LNCaP clone FGC (cell line): ENCODE results near the gene AGTR1.

Experiments used
- DNase-seq: peaks from one replicate; pipeline ENCODE4 v3.0.0-alpha.2; 2011; ENCODE audit warnings: low read depth
- H3K4me3 ChIP-seq: 2 replicates; pipeline ENCODE4 v1.5.1; 2011; ENCODE audit warnings: mild to moderate bottlenecking, low read depth, low read length, control low read depth
- TF ChIP-seq, protein P1 (sequence below): IDR thresholded peaks from 2 replicates; pipeline ENCODE4 v1.5.1; 2012; ENCODE audit warnings: mild to moderate bottlenecking; ENCODE audit not compliant: control insufficient read depth, insufficient read depth; ENCODE audit errors: extremely low read depth

The AGTR1 gene

DNA sequence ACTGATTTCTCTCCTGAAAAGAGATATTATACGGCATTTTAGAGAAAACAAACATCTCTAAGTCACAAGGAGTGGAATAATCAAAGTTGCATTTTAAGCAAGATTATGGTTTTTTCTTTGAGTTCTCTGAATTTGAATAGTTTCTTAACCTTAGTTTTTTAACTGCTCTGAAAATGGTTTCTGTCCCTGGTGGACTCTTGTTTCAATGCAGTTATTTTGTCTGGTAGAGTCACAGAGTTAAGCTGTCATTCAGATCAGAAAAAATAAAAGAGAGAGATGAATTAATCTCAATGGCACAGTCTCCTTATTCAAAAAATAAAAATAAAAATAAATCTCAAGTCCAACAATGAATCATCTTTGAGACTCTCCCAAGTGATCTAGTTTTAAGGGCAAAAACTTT, 19.0 kb downstream of the AGTR1 start:
- DNase-seq: no peak
- TF ChIP-seq, protein P1, sequence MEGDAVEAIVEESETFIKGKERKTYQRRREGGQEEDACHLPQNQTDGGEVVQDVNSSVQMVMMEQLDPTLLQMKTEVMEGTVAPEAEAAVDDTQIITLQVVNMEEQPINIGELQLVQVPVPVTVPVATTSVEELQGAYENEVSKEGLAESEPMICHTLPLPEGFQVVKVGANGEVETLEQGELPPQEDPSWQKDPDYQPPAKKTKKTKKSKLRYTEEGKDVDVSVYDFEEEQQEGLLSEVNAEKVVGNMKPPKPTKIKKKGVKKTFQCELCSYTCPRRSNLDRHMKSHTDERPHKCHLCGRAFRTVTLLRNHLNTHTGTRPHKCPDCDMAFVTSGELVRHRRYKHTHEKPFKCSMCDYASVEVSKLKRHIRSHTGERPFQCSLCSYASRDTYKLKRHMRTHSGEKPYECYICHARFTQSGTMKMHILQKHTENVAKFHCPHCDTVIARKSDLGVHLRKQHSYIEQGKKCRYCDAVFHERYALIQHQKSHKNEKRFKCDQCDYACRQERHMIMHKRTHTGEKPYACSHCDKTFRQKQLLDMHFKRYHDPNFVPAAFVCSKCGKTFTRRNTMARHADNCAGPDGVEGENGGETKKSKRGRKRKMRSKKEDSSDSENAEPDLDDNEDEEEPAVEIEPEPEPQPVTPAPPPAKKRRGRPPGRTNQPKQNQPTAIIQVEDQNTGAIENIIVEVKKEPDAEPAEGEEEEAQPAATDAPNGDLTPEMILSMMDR: no peak
- no peak overlapping the region for H3K4me3 ChIP-seq

DNA sequence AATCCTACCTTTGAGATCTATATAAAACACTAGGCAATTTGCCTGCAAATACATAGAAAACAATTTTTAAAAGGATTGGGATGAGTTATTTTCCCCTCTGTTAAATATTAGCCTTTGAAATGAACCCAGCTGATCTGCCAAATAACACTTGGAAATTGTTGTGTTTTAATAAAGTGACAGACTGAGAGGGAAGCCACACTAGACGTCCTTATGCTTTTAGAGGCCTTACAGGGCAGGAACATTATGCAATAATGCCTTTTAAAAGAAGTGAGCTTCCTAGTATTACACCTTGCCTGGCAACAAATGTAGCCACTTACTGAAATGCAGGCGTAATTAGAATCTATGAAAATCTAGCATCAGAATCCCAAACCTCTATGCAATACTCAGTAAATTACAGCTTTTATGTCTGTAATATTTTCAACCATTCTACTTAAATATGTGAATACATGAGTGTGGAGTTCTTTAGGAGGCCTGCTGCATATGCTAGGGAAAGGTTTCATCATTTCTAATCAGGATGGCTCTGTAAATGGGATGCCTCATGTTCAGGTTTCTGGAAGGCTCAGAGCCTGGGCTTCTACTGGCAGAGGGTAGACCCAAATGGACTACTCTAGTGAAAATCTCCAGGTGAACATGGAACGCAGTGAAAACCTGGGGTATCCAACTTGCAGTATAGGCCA, 20.3 kb downstream of the AGTR1 start:
- TF ChIP-seq, protein P1: no peak
- no peak for DNase-seq
- H3K4me3 ChIP-seq: no peak overlapping the region

DNA sequence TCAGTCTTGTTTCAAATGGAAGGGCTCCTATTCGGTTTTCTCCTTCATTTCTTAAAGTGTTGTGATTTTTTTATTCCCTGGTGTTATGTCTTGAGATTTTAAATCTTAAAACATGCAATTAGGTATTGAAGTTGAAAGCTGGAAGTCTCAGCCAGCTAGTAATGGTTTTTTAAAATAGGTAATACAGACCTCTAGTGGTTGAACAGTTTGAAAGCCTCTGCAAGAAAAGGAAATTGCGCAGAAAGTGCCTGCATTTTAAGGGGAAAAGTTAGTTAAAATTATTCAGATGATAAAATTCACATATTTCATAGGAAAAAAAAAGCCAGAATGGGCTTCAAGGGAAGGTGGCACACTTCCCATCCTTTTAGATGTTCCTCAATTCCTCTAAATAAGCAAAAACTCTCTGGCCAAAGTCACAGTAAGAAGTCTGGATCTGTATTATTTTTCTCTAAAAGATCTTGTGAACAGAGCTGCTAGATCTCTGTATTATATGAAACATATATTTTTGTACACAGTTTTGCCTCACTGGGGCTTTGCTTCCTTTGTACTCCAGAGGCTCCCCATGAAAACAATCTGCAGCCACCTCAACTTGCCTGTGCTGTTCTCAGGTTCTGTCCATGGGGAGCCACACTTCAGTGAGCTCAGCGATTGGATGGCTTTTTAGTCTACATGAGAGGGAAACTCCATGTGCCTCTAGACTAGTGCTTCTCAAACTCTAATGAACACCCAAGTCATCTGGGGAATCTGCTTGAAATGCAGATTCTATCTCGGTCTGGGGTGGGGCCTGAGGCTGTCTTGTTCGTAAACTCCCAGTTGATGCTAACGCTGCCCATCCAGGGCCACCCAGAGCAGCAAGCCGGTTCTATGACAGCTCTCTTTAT, 21.5 kb downstream of the AGTR1 start:
- no peak for DNase-seq
- no peak overlapping the region for H3K4me3 ChIP-seq
- TF ChIP-seq, protein P1: peak; percentile 66

DNA sequence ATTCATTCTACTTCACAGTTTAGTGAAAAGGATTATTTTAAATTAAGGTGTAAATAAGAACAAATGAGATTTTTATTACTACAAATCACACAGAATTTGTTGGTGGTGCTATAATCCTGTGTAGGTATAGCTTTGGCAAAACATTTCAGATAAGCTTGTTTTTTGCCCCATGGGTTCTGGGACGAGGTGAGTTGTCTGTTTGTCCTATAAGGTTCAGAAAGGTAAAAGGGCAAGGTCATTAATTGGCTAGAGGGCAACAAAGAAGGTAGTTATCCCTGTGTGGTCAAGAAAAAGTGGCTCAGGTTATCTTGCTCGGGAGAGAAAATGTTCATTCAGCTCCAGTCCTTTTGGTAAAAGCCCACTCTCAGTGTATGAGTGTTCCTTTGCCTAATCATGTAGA, 23.2 kb downstream of the AGTR1 start:
- no peak for DNase-seq
- no peak overlapping the region for H3K4me3 ChIP-seq
- TF ChIP-seq, protein P1: no peak

DNA sequence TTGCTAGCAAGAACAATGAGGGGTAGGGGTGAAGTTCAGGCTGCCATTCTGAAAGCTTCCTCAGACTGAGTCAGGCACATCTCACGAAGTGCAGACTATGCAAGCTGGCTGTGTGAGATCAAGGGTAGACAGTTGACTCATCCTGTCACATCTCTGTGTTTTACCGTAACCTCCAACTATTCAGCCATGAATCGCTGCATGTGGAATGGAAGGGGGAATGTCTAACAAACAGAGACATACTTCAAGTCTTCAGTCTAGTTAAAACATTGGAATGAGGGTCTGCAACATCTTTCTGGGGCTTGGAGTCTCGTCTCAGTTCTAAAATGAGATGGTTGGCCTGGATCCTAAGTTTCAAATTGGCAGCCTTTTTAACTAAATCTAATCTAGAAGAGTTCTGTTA, 25.9 kb downstream of the AGTR1 start:
- DNase-seq: no peak
- TF ChIP-seq, protein P1: no peak
- no peak overlapping the region for H3K4me3 ChIP-seq

DNA sequence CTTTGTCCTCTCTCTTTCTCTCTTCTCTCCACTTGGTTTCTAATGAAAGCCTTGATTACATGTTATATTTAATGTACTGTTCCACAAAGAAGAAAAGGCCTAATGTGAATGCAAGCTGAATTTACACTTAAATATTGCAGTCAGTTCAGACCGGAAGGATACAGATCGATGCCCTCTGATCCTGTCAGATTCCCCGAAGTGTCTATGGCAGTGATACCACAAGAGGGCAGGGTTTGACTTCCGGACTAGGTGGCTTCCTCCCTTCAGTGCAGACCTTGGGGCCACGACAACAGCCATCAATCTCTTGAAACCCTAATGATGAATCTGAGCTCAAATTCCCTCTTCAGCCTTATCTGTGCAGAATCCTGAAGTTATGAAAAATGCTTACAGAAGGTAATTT, 29.5 kb downstream of the AGTR1 start:
- no peak overlapping the region for H3K4me3 ChIP-seq
- TF ChIP-seq, protein P1: peak; percentile 88
- DNase-seq: peak; percentile 21

DNA sequence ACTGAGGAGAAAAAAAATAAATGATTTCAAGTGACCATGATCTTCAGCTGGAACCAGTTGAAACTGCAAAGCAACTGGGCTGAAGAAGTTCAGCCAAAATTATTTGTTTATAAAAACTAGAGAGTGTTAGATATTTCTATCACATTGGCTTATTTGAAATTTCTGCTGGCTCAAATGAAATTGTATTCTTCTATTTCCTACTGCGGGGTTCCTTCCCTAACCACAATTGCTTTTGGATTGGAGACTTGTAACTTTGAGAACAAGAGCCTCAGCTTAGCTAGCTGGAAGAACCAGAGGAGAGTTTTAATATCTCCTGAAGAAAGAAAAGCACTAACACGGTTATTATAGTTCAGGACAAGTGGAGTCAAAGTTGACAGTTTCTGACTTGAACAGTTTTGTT, 31.1 kb downstream of the AGTR1 start:
- TF ChIP-seq, protein P1: no peak
- no peak for DNase-seq
- H3K4me3 ChIP-seq: no peak overlapping the region
